ENCODE results near the gene ULK4.
"Not testable (repeated sequence)": the region's sequence is repeated elsewhere in the genome, so short reads cannot be mapped to it uniquely, and the experiment has no call there.

ULK4 gene

DNA sequence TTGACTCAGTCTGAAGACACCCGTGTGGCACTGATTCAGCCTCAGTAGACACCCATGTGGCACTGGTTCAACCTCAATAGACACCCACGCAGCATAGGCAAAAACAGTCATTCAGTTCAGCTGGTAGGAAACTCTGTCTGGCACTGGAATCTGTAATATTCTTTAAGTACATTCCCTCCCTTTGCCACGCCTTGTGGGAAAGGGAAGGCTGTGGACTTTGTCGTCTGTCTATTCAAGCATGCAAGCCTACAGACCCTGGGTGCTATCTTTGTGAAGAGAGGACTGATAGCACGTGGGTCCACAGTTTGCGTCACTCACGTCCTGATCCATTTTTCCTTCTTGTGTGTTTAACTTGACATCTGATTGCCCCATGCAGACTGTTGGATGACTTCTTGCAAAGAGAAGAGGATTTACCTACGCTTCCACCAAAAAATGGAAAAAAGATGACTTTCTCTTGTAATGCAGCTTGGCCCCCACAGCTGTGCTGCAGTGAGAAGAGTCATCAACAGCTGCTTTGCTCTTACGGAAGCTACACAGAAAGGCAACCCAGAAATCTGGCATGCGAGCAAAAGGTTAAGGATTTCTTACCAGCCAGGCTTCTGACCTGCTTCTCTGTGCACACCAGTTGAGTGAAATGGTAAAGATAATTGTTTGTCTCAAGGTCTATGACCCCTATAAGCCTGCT, 278.1 kb downstream of the ULK4 start:
- DNase-seq: no peak

DNA sequence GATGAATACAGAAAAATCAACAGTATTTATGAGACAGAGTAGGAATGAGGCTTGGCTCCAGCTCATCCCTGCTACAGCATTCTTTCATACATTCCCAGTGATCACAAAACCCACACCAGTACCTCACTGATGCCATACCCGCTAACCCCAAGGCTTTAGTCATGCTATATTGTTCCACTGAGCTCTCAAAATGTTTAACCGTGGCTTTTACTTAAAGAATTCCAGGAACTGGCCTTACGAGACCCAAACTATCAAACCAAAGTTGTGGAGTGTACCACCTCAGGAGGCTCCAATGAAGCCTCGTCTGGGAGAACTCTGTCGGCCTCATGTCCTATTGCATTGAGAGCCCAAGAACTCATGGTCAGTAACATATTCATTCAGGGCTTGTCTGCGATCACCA, 278.9 kb downstream of the ULK4 start:
- DNase-seq: no peak

DNA sequence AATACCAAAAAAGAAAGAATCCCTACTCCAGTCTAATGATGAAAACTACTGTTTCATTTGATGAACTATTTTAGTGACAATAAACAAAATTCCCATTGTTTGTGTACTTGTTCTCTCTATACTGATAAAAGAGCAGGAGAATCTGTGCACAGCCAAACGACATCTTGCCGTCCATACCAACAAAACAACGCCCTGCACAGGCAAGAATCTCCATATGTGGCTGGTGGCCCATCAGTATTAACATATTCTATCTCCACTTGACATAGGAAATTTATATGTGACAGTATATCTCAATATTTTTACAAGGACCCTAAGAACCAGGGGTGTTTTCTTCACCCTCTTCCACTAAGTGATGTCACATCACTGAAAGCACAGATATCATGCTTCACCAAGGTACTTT, 279.5 kb downstream of the ULK4 start:
- DNase-seq: no peak

- no peak for DNase-seq
These were observed 280.4 kb downstream of the ULK4 start for GRCh38 chr3:41681479-41681878.

- DNase-seq: no peak
These were observed 282.5 kb downstream of the ULK4 start for GRCh38 chr3:41679374-41679773.

- DNase-seq: not testable (repeated sequence)
These were observed 286.8 kb downstream of the ULK4 start for GRCh38 chr3:41675102-41675501.

DNA sequence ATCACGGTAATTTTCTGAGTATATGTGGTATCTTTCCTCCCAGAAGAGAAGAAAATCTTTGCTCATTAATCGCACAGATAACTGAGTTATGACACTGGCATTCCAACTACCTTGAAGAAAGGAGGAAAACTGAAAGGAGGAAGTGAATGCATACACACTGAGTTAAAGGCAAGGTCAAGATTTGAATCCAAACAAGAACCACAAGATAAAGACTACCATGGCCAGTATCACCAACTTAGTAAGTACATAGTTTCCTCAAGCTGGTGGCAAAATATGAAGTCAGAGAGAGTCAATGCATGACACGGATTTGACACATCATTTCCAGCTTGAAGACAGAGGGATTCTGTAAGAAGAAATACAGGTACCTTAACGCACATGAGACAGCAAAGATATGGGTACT, 287.5 kb downstream of the ULK4 start:
- DNase-seq: no peak

GRCh38 chr3:41673650-41674049, 288.3 kb downstream of the ULK4 start:
- DNase-seq: no peak

GRCh38 chr3:41668379-41668778, 293.5 kb downstream of the ULK4 start:
- no peak for DNase-seq

DNA sequence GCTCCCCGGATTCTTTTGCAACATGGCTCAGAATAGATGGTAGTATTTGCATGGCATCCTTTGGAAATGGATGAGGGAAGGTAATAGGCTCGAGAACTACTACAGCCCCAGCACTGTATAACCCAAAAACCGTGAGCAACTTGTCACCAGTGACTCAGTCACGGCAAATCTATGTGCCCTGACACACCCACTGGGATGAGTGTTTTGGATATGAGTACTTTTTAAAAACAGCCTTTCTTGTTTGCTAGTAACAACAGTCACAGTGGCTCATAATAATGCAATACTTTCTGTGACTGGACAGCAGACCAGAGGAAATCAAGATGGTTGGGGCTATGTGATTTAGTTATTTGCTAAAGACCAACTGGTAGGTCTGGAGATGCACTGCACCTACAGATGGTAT, 299.6 kb downstream of the ULK4 start:
- DNase-seq: no peak

GRCh38 chr3:41661796-41662195, 300.1 kb downstream of the ULK4 start:
- DNase-seq: no peak

DNA sequence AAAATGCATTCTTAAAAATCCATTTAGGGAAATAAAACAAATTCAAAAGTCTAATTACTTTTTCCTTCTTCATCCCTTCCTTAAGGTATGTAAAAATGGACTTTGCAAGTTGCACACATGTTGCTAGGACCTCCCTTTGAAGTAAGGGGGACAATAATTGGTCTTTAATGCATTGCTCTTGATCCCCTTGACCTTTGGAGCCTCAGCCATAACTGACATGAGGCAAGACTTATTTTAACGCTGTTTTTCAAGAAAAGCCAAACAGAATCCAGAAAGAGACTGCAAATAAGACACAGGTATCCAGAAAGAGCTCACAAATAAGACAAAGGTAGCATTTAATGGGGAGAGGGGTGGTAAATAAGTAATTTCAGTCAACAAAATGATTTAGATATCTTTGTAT, 301.4 kb downstream of the ULK4 start:
- no peak for DNase-seq

DNA sequence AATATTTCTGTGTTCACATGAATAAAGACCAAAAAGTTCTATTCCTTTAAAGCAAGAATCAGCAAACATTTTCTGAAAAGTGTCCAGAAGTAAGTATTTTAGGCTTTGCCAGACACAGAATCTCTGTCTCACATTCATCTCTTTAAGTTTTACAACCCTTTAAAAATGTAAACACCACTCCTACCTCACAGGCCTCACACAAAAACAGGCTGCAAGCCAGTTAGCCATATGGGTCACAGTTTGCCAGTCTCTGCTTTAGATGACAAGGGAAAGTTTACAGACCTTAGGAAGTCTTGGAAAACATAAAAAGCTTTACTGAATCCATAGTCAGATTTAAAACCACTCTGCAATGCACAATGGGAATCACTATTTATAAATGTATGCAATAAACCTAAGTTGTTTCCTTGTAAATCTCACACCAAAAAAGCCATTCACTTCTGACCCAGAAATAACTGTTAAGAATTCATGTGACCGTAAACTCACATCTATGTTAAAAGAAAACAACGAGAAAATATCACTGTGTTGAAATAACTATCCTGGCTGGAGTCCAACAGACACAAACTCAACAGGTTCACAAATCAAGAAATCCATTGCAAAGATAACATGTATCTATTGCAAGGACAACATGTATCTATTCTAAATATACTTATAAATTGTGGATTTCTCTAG, 308.2 kb downstream of the ULK4 start:
- no peak for DNase-seq

- no peak for DNase-seq
These were observed 309.0 kb downstream of the ULK4 start for GRCh38 chr3:41652931-41653330.

- no peak for DNase-seq
These were observed 309.4 kb downstream of the ULK4 start for GRCh38 chr3:41652506-41652905.

DNA sequence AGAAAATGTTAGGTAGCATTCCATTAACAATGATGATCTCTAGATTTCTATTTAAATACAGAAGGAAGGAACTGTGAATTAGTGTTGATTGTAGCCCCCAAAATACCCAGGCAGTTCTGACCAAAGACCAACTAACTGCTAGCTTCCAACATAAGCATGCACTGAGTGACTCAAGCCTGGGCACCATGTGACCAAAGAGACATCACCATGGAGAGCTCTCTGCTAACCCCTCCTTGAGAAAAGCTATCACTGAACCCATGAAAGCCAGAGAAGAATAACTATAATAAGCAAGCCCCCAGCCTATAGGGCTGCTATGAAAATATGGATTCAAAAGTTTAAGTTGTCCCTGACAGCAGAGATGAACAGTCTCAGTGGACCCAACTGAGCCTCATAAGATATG, 310.2 kb downstream of the ULK4 start:
- no peak for DNase-seq

- peak in 1 of 14 donors; percentile 4 for DNase-seq
These were observed 311.5 kb downstream of the ULK4 start for GRCh38 chr3:41650406-41650805.

DNA sequence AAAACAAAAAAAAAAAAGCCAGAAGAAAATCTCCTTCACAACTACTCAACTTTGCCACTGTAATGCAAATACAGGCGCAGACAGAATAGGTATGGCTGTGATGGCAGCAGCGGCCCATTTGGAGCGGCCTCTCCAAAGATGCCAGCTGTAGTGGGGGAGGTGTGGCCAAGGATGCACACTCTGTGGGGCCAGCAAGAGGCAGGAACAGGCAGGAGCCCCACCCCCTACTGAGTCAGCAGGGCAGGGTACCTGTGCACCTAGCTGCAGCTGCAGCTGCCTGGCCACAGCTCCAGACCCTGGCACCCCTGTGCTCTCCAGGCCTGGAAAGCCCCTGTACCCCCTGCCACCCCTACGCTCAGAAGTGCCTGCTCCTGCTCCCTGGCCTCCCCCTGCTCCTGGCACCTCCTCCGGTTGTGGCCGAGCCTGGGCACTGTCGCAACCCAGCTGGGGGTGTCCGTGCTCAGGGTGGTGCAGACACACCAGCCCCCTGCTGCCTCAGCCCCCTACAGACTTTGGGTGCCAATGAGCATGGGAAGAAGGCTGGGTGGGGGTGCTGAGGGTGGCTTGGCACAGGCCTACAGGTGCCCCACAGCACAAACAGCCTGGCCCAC, 312.7 kb downstream of the ULK4 start:
- no peak for DNase-seq

- not testable (repeated sequence) for DNase-seq
These were observed 314.2 kb downstream of the ULK4 start for GRCh38 chr3:41647730-41648129.

- DNase-seq: no peak
These were observed 321.8 kb downstream of the ULK4 start for GRCh38 chr3:41640076-41640475.

DNA sequence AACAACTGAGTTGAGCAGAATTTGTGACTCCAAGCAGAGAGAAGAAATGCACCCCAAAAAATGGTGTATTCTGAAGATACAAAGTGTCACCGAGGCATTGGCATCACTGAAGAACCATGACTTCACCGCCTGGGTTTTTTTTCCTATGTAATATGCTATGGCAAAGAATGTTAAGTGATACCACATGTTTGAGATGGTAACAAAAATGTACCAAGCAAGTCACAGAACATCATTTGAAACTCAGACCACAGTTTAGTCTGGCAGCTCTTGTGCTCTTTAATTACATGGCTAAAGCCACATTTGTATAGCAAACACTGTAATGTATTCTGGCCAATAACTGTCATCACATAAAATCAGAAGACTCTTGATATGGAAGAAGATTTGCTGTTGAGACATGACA, 323.5 kb downstream of the ULK4 start:
- no peak for DNase-seq

DNA sequence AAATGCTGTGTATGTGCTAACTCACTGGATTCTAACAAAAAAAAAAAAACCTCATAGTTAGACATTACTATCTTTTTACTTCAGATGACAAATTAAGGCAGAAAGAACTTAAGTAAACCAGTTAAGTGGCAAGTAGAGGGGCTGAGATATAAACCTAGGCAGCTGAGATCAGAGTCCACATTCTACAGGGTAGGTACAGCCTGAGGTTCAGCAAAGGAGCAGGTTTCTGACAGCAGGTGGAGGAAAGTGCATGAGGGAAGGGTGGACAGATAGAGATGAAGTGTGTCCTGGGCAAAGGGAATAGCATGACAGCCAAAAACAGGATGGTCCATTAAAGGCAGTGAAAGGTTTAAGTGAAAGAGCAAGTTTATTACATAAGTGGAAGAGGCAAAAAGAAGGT, 329.2 kb downstream of the ULK4 start:
- DNase-seq: peak in 1 of 14 donors; percentile 0

- no peak for DNase-seq
These were observed 331.2 kb downstream of the ULK4 start for GRCh38 chr3:41630708-41631107.

DNA sequence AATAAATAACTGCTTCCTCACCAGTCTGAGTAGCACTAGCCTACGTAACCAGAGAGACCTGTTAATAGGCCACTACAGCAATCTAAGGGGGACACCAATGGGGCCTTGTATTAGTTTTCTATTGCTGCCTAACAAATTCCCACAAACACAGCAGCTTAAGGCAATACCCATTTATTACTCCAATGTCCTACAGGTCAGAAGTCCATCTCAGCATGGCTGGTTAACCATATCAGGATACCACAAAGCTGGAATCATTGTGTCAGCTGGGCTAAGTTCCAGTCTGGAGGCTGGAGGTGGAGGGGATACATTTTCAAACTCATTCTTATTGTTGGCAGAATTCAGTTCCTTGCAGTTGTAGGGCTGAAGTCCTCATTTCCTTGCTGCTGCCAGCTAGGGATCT, 331.9 kb downstream of the ULK4 start:
- DNase-seq: no peak
